ENCODE data around the gene OR10P1.

DNA sequence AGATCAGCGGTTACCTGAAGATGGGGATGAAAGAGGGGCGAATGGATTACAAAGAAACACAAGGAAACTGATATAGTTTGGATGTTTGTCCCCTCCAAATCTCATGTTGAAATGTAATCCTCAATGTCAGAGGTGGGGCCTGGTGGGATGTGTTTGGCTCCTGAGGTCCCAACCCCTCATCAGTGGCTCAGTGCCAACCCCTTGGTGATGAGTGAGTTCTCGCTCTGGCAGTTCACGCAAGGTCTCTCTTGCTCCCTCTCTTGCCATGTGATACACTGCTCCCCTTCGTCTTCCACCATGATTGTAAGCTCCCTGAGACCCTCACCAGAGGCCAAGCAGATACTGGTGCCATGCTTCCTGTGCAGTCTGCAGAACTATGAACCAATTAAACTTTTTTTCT is 43.0 kb downstream of the OR10P1 start:
- TF ChIP-seq, protein P1, sequence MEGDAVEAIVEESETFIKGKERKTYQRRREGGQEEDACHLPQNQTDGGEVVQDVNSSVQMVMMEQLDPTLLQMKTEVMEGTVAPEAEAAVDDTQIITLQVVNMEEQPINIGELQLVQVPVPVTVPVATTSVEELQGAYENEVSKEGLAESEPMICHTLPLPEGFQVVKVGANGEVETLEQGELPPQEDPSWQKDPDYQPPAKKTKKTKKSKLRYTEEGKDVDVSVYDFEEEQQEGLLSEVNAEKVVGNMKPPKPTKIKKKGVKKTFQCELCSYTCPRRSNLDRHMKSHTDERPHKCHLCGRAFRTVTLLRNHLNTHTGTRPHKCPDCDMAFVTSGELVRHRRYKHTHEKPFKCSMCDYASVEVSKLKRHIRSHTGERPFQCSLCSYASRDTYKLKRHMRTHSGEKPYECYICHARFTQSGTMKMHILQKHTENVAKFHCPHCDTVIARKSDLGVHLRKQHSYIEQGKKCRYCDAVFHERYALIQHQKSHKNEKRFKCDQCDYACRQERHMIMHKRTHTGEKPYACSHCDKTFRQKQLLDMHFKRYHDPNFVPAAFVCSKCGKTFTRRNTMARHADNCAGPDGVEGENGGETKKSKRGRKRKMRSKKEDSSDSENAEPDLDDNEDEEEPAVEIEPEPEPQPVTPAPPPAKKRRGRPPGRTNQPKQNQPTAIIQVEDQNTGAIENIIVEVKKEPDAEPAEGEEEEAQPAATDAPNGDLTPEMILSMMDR (IDR thresholded peaks at IDR 0.05) = no peak
- TF ChIP-seq POLR2A (IDR thresholded peaks at IDR 0.05) = no peak

Measured in Peyer's patch (tissue), 4 donors.